ENCODE data around the gene ROR2. TPM values are rescaled to one million over a fixed set of nuclear protein-coding genes. Genes with fewer than 3 reads are reported as not detected.

Gene ROR2
- total RNA-seq, 2 donors from 2014 or later, result 37.2 to 43.9 TPM

- H3K27me3 ChIP-seq (replicated peaks; ENCODE audit: insufficient read depth), result no peaks in the 10 kb centered on the region
- TF ChIP-seq POLR2A (IDR thresholded peaks at IDR 0.05) (no peak), CTCF (IDR thresholded peaks at IDR 0.05) (no peak), POLR2AphosphoS5 (IDR thresholded peaks at IDR 0.05) (no peak)
- no peak for DNase-seq (ENCODE audit: low spot score)
- H3K9me3 ChIP-seq, result no peaks in the 10 kb centered on the region
- no peak overlapping the region for H3K27ac ChIP-seq
- H3K4me3 ChIP-seq, result no peak overlapping the region
- H3K4me1 ChIP-seq (replicated peaks), result no peaks in the 10 kb centered on the region
- no peaks in the 10 kb centered on the region for H3K36me3 ChIP-seq
- intact Hi-C loops (cut with DNase I), result no loop called here
- WGBS, result 57% methylated on average over 3 of the region's 3 CpGs
Observed at GRCh38 chr9:91564081-91564670, 385.9 kb downstream of the ROR2 start.

- no peaks in the 10 kb centered on the region for H3K4me1 ChIP-seq (replicated peaks)
- intact Hi-C loops (cut with DNase I), result no loop called here
- H3K36me3 ChIP-seq, result no peaks in the 10 kb centered on the region
- H3K4me3 ChIP-seq, result no peak overlapping the region
- 54% methylated on average over 3 of the region's 3 CpGs for WGBS
- H3K27me3 ChIP-seq (replicated peaks; ENCODE audit: insufficient read depth), result no peaks in the 10 kb centered on the region
- DNase-seq (ENCODE audit: low spot score), result no peak
- H3K27ac ChIP-seq, result no peak overlapping the region
- TF ChIP-seq CTCF (IDR thresholded peaks at IDR 0.05), result no peak
- TF ChIP-seq POLR2A (IDR thresholded peaks at IDR 0.05), result no peak
- no peak for TF ChIP-seq POLR2AphosphoS5 (IDR thresholded peaks at IDR 0.05)
- H3K9me3 ChIP-seq, result no peaks in the 10 kb centered on the region
Observed at GRCh38 chr9:91562416-91562815, 387.6 kb downstream of the ROR2 start.

GRCh38 chr9:91560301-91560700, 389.7 kb downstream of the ROR2 start:
- WGBS, result 22% methylated on average over 2 of the region's 2 CpGs
- intact Hi-C loops (cut with DNase I), result no loop called here

GRCh38 chr9:91558879-91559278, 391.1 kb downstream of the ROR2 start:
- Histone ChIP-seq H3K4me3 (no peak overlapping the region), H3K27ac (no peak overlapping the region), H3K27me3 (replicated peaks; ENCODE audit: insufficient read depth) (no peaks in the 10 kb centered on the region), H3K9me3 (no peaks in the 10 kb centered on the region), H3K36me3 (no peaks in the 10 kb centered on the region), H3K4me1 (replicated peaks) (no peaks in the 10 kb centered on the region)
- intact Hi-C loops (cut with DNase I), result no loop called here
- 78% methylated on average over 2 of the region's 2 CpGs for WGBS
- TF ChIP-seq POLR2AphosphoS5 (IDR thresholded peaks at IDR 0.05) (no peak), POLR2A (IDR thresholded peaks at IDR 0.05) (no peak), CTCF (IDR thresholded peaks at IDR 0.05) (no peak)
- no peak for DNase-seq (ENCODE audit: low spot score)

More at GRCh38 chr9:91560301-91560700, 389.7 kb downstream of the ROR2 start:
- H3K36me3 ChIP-seq, result no peaks in the 10 kb centered on the region
- H3K27ac ChIP-seq, result no peak overlapping the region
- no peak for DNase-seq (ENCODE audit: low spot score)
- TF ChIP-seq POLR2A (IDR thresholded peaks at IDR 0.05), result no peak
- no peak for TF ChIP-seq CTCF (IDR thresholded peaks at IDR 0.05)
- TF ChIP-seq POLR2AphosphoS5 (IDR thresholded peaks at IDR 0.05), result no peak
- no peaks in the 10 kb centered on the region for H3K4me1 ChIP-seq (replicated peaks)
- no peaks in the 10 kb centered on the region for H3K27me3 ChIP-seq (replicated peaks; ENCODE audit: insufficient read depth)
- no peaks in the 10 kb centered on the region for H3K9me3 ChIP-seq
- no peak overlapping the region for H3K4me3 ChIP-seq

GRCh38 chr9:91558395-91558794, 391.6 kb downstream of the ROR2 start:
- intact Hi-C loops (cut with DNase I), result no loop called here
- no peaks in the 10 kb centered on the region for H3K4me1 ChIP-seq (replicated peaks)

More at GRCh38 chr9:91558395-91558794, 391.6 kb downstream of the ROR2 start:
- no peak for DNase-seq (ENCODE audit: low spot score)
- H3K27me3 ChIP-seq (replicated peaks; ENCODE audit: insufficient read depth), result no peaks in the 10 kb centered on the region
- H3K4me3 ChIP-seq, result no peak overlapping the region
- no peaks in the 10 kb centered on the region for H3K36me3 ChIP-seq
- 92% methylated on average over 3 of the region's 3 CpGs for WGBS
- H3K9me3 ChIP-seq, result no peaks in the 10 kb centered on the region
- no peak for TF ChIP-seq POLR2AphosphoS5 (IDR thresholded peaks at IDR 0.05)
- TF ChIP-seq CTCF (IDR thresholded peaks at IDR 0.05), result no peak
- TF ChIP-seq POLR2A (IDR thresholded peaks at IDR 0.05), result no peak
- H3K27ac ChIP-seq, result no peak overlapping the region
